Measurements from ENCODE around the gene VPS41. TPM values are rescaled to one million over a fixed set of nuclear protein-coding genes. Genes with fewer than 3 reads are reported as not detected.

VPS41 gene
- total and polyA plus RNA-seq, 2 donors: 28.3 to 30.3 TPM

GRCh38 chr7:38820571-38820970 lies 88.4 kb downstream of the VPS41 start:
- Histone ChIP-seq H3K9me3 (ENCODE audit: control insufficient read depth in 2 of 2, insufficient read depth in 1 of 2, low read length in 1 of 2) (no peaks in the 10 kb centered on the region), H3K27ac (ENCODE audit: low read depth in 1 of 2, low read length in 1 of 2) (no peak overlapping the region), H3K36me3 (ENCODE audit: control insufficient read depth in 2 of 2, insufficient read depth in 2 of 2, low read length in 1 of 2) (peaks cover 3 to 7% of the 10 kb centered on the region in 2 donors), H3K27me3 (ENCODE audit: control insufficient read depth in 2 of 2, insufficient read depth in 1 of 2, low read length in 1 of 2) (no peaks in the 10 kb centered on the region), H3K4me3 (ENCODE audit: low read length in 2 of 2) (no peak overlapping the region), H3K4me1 (ENCODE audit: control insufficient read depth in 2 of 2, insufficient read depth in 2 of 2, low read length in 2 of 2) (no peaks in the 10 kb centered on the region)
- no peak for DNase-seq (ENCODE audit: low read depth in 6 of 9, low spot score in 9 of 9)
- 96% methylated on average over 4 of the region's 4 CpGs for WGBS

- H3K27me3 ChIP-seq (ENCODE audit: control insufficient read depth in 2 of 2, insufficient read depth in 1 of 2, low read length in 1 of 2): no peaks in the 10 kb centered on the region
- no peaks in the 10 kb centered on the region for H3K9me3 ChIP-seq (ENCODE audit: control insufficient read depth in 2 of 2, insufficient read depth in 1 of 2, low read length in 1 of 2)
- no peaks in the 10 kb centered on the region for H3K4me1 ChIP-seq (ENCODE audit: control insufficient read depth in 2 of 2, insufficient read depth in 2 of 2, low read length in 2 of 2)
- 48% methylated on average over 2 of the region's 2 CpGs for WGBS
- no peak overlapping the region for H3K27ac ChIP-seq (ENCODE audit: low read depth in 1 of 2, low read length in 1 of 2)
- H3K36me3 ChIP-seq (ENCODE audit: control insufficient read depth in 2 of 2, insufficient read depth in 2 of 2, low read length in 1 of 2): peaks cover 3 to 7% of the 10 kb centered on the region in 2 donors
- no peak overlapping the region for H3K4me3 ChIP-seq (ENCODE audit: low read length in 2 of 2)
- DNase-seq (ENCODE audit: low read depth in 6 of 9, low spot score in 9 of 9): no peak
These were observed 89.5 kb downstream of the VPS41 start for GRCh38 chr7:38819463-38819862.

GRCh38 chr7:38817526-38817925 lies 91.5 kb downstream of the VPS41 start:
- Histone ChIP-seq H3K36me3 (ENCODE audit: control insufficient read depth in 2 of 2, insufficient read depth in 2 of 2, low read length in 1 of 2) (peaks cover 3 to 7% of the 10 kb centered on the region in 2 donors), H3K27ac (ENCODE audit: low read depth in 1 of 2, low read length in 1 of 2) (no peak overlapping the region), H3K27me3 (ENCODE audit: control insufficient read depth in 2 of 2, insufficient read depth in 1 of 2, low read length in 1 of 2) (no peaks in the 10 kb centered on the region), H3K9me3 (ENCODE audit: control insufficient read depth in 2 of 2, insufficient read depth in 1 of 2, low read length in 1 of 2) (no peaks in the 10 kb centered on the region), H3K4me3 (ENCODE audit: low read length in 2 of 2) (no peak overlapping the region), H3K4me1 (ENCODE audit: control insufficient read depth in 2 of 2, insufficient read depth in 2 of 2, low read length in 2 of 2) (no peaks in the 10 kb centered on the region)
- 97% methylated on average over 7 of the region's 7 CpGs for WGBS
- DNase-seq (ENCODE audit: low read depth in 6 of 9, low spot score in 9 of 9): no peak

- 97% methylated on average over 1 of the region's 1 CpG for WGBS
- peaks cover 3 to 7% of the 10 kb centered on the region in 2 donors for H3K36me3 ChIP-seq (ENCODE audit: control insufficient read depth in 2 of 2, insufficient read depth in 2 of 2, low read length in 1 of 2)
These were observed 95.2 kb downstream of the VPS41 start for GRCh38 chr7:38813768-38814167.

GRCh38 chr7:38806912-38807311 lies 102.1 kb downstream of the VPS41 start:
- Histone ChIP-seq H3K4me1 (ENCODE audit: control insufficient read depth in 2 of 2, insufficient read depth in 2 of 2, low read length in 2 of 2) (no peaks in the 10 kb centered on the region), H3K4me3 (ENCODE audit: low read length in 2 of 2) (no peak overlapping the region), H3K27me3 (ENCODE audit: control insufficient read depth in 2 of 2, insufficient read depth in 1 of 2, low read length in 1 of 2) (no peaks in the 10 kb centered on the region), H3K27ac (ENCODE audit: low read depth in 1 of 2, low read length in 1 of 2) (no peak overlapping the region), H3K36me3 (ENCODE audit: control insufficient read depth in 2 of 2, insufficient read depth in 2 of 2, low read length in 1 of 2) (no peaks in the 10 kb centered on the region), H3K9me3 (ENCODE audit: control insufficient read depth in 2 of 2, insufficient read depth in 1 of 2, low read length in 1 of 2) (no peaks in the 10 kb centered on the region)
- WGBS: over 99% methylated on average over 2 of the region's 2 CpGs
- no peak for DNase-seq (ENCODE audit: low read depth in 6 of 9, low spot score in 9 of 9)

More at GRCh38 chr7:38813768-38814167, 95.2 kb downstream of the VPS41 start:
- no peak overlapping the region for H3K27ac ChIP-seq (ENCODE audit: low read depth in 1 of 2, low read length in 1 of 2)
- H3K4me3 ChIP-seq (ENCODE audit: low read length in 2 of 2): no peak overlapping the region
- no peaks in the 10 kb centered on the region for H3K27me3 ChIP-seq (ENCODE audit: control insufficient read depth in 2 of 2, insufficient read depth in 1 of 2, low read length in 1 of 2)
- H3K9me3 ChIP-seq (ENCODE audit: control insufficient read depth in 2 of 2, insufficient read depth in 1 of 2, low read length in 1 of 2): no peaks in the 10 kb centered on the region
- no peak for DNase-seq (ENCODE audit: low read depth in 6 of 9, low spot score in 9 of 9)
- H3K4me1 ChIP-seq (ENCODE audit: control insufficient read depth in 2 of 2, insufficient read depth in 2 of 2, low read length in 2 of 2): no peaks in the 10 kb centered on the region

GRCh38 chr7:38801786-38802185 lies 107.2 kb downstream of the VPS41 start:
- no peaks in the 10 kb centered on the region for H3K4me1 ChIP-seq (ENCODE audit: control insufficient read depth in 2 of 2, insufficient read depth in 2 of 2, low read length in 2 of 2)
- no peak for DNase-seq (ENCODE audit: low read depth in 6 of 9, low spot score in 9 of 9)
- no peaks in the 10 kb centered on the region for H3K27me3 ChIP-seq (ENCODE audit: control insufficient read depth in 2 of 2, insufficient read depth in 1 of 2, low read length in 1 of 2)
- no peak overlapping the region for H3K27ac ChIP-seq (ENCODE audit: low read depth in 1 of 2, low read length in 1 of 2)
- H3K4me3 ChIP-seq (ENCODE audit: low read length in 2 of 2): no peak overlapping the region
- no peaks in the 10 kb centered on the region for H3K9me3 ChIP-seq (ENCODE audit: control insufficient read depth in 2 of 2, insufficient read depth in 1 of 2, low read length in 1 of 2)
- 86% methylated on average over 4 of the region's 4 CpGs for WGBS
- no peaks in the 10 kb centered on the region for H3K36me3 ChIP-seq (ENCODE audit: control insufficient read depth in 2 of 2, insufficient read depth in 2 of 2, low read length in 1 of 2)

- DNase-seq (ENCODE audit: low read depth in 6 of 9, low spot score in 9 of 9): no peak
- H3K4me1 ChIP-seq (ENCODE audit: control insufficient read depth in 2 of 2, insufficient read depth in 2 of 2, low read length in 2 of 2): no peaks in the 10 kb centered on the region
- no peaks in the 10 kb centered on the region for H3K36me3 ChIP-seq (ENCODE audit: control insufficient read depth in 2 of 2, insufficient read depth in 2 of 2, low read length in 1 of 2)
- H3K27me3 ChIP-seq (ENCODE audit: control insufficient read depth in 2 of 2, insufficient read depth in 1 of 2, low read length in 1 of 2): no peaks in the 10 kb centered on the region
- H3K27ac ChIP-seq (ENCODE audit: low read depth in 1 of 2, low read length in 1 of 2): no peak overlapping the region
- WGBS: 95% methylated on average over 7 of the region's 7 CpGs
- H3K4me3 ChIP-seq (ENCODE audit: low read length in 2 of 2): no peak overlapping the region
- H3K9me3 ChIP-seq (ENCODE audit: control insufficient read depth in 2 of 2, insufficient read depth in 1 of 2, low read length in 1 of 2): no peaks in the 10 kb centered on the region
These were observed 110.3 kb downstream of the VPS41 start for GRCh38 chr7:38798552-38799267.

GRCh38 chr7:38796626-38797501 lies 112.1 kb downstream of the VPS41 start:
- no peak overlapping the region for H3K27ac ChIP-seq (ENCODE audit: low read depth in 1 of 2, low read length in 1 of 2)
- no peaks in the 10 kb centered on the region for H3K36me3 ChIP-seq (ENCODE audit: control insufficient read depth in 2 of 2, insufficient read depth in 2 of 2, low read length in 1 of 2)
- no peaks in the 10 kb centered on the region for H3K9me3 ChIP-seq (ENCODE audit: control insufficient read depth in 2 of 2, insufficient read depth in 1 of 2, low read length in 1 of 2)
- H3K4me3 ChIP-seq (ENCODE audit: low read length in 2 of 2): no peak overlapping the region
- no peaks in the 10 kb centered on the region for H3K27me3 ChIP-seq (ENCODE audit: control insufficient read depth in 2 of 2, insufficient read depth in 1 of 2, low read length in 1 of 2)
- WGBS: 54% methylated on average over 8 of the region's 8 CpGs
- peak in 8 of 9 donors; percentile 8 to 59 (median 34) for DNase-seq (ENCODE audit: low read depth in 6 of 9, low spot score in 9 of 9)
- no peaks in the 10 kb centered on the region for H3K4me1 ChIP-seq (ENCODE audit: control insufficient read depth in 2 of 2, insufficient read depth in 2 of 2, low read length in 2 of 2)

GRCh38 chr7:38795593-38795992 lies 113.4 kb downstream of the VPS41 start:
- H3K36me3 ChIP-seq (ENCODE audit: control insufficient read depth in 2 of 2, insufficient read depth in 2 of 2, low read length in 1 of 2): peaks cover 0 to 3% of the 10 kb centered on the region in 2 donors
- H3K4me3 ChIP-seq (ENCODE audit: low read length in 2 of 2): no peak overlapping the region
- H3K9me3 ChIP-seq (ENCODE audit: control insufficient read depth in 2 of 2, insufficient read depth in 1 of 2, low read length in 1 of 2): no peaks in the 10 kb centered on the region
- no peaks in the 10 kb centered on the region for H3K4me1 ChIP-seq (ENCODE audit: control insufficient read depth in 2 of 2, insufficient read depth in 2 of 2, low read length in 2 of 2)
- H3K27me3 ChIP-seq (ENCODE audit: control insufficient read depth in 2 of 2, insufficient read depth in 1 of 2, low read length in 1 of 2): no peaks in the 10 kb centered on the region
- 96% methylated on average over 2 of the region's 2 CpGs for WGBS
- no peak overlapping the region for H3K27ac ChIP-seq (ENCODE audit: low read depth in 1 of 2, low read length in 1 of 2)
- no peak for DNase-seq (ENCODE audit: low read depth in 6 of 9, low spot score in 9 of 9)
